K562 (cell line): ENCODE results near the gene CCNQ. TPM values are rescaled to one million over a fixed set of nuclear protein-coding genes. Genes with fewer than 3 reads are reported as not detected.

Source experiments
- BHLHE40 ChIP-seq: IDR thresholded peaks from 2 replicates; pipeline ENCODE4 v1.6.1; 2011; ENCODE audit warnings: low read length, improper control_type of control experiment
- CEBPB ChIP-seq: fragments of 450-650 bp; IDR thresholded peaks from 2 replicates; pipeline ENCODE4 v1.6.1; 2016; ENCODE audit warnings: missing genetic modification characterization, missing compliant biosample characterization
- ERF ChIP-seq: fragments of 450-650 bp; formaldehyde crosslinking; IDR thresholded peaks from 2 replicates; pipeline ENCODE4 v1.4.0; 2020; ENCODE audit warnings: mild to moderate bottlenecking, mixed read lengths
- FUS ChIP-seq: fragments of 200-400 bp; formaldehyde crosslinking; optimal IDR thresholded peaks from 2 replicates; pipeline ENCODE3; 2017; ENCODE audit warnings: low read depth, low read length
- KAT7 ChIP-seq: sonication (generic); formaldehyde crosslinking; IDR thresholded peaks from 2 replicates; pipeline ENCODE4 v1.8.0; 2022; ENCODE audit warnings: missing genetic modification reagents, mild to moderate bottlenecking, borderline replicate concordance
- MXI1 ChIP-seq: IDR thresholded peaks from 2 replicates; pipeline ENCODE4 v1.6.1; 2011; ENCODE audit warnings: low read depth, mild to moderate bottlenecking, improper control_type of control experiment, low read length
- NONO ChIP-seq, 2 experiments: fragments of 200-400 bp in 1 of 2; fragments of 450-650 bp in 1 of 2; formaldehyde crosslinking in 1 of 2; IDR thresholded peaks; 2 replicates each; pipeline ENCODE4 v1.6.1; 2017; ENCODE audit warnings: low read depth in 2 of 2, mild to moderate bottlenecking in 2 of 2, moderate library complexity in 2 of 2, low read length in 1 of 2
- SMAD2 ChIP-seq: fragments of 150-350 bp; IDR thresholded peaks from 2 replicates; pipeline ENCODE4 v1.6.1; 2014; ENCODE audit warnings: low read depth, mild to moderate bottlenecking, low read length
- SRSF3 ChIP-seq: fragments of 200-400 bp; formaldehyde crosslinking; IDR thresholded peaks from 2 replicates; pipeline ENCODE4 v1.6.1; 2016; ENCODE audit warnings: mild to moderate bottlenecking, low read length, moderate library complexity; ENCODE audit not compliant: insufficient read depth
- TAF7 ChIP-seq: fragments of 450-650 bp; IDR thresholded peaks from 2 replicates; pipeline ENCODE4 v1.6.1; 2016; ENCODE audit warnings: missing genetic modification characterization, missing compliant biosample characterization
- TBP ChIP-seq: optimal IDR thresholded peaks from 2 replicates; pipeline ENCODE3; 2011; ENCODE audit warnings: low read depth, low read length, improper control_type of control experiment
- TFAM ChIP-seq: fragments of 250-450 bp; sonication (Bioruptor Pico); conservative IDR thresholded peaks from 2 replicates; pipeline ENCODE4 v1.5.0; 2021; ENCODE audit warnings: mild to moderate bottlenecking, moderate library complexity
- ZSCAN32 ChIP-seq: fragments of 450-650 bp; formaldehyde crosslinking; IDR thresholded peaks from 2 replicates; pipeline ENCODE4 v1.4.0; 2020; ENCODE audit warnings: mild to moderate bottlenecking, moderate library complexity
- polyA plus RNA-seq, 8 experiments: library from polyadenylated mRNA; depleted of rRNA in 4 of 8; stranded (reverse) in 5 of 8; unstranded in 3 of 8; fragments of >200 nt; fragmentation: Nextera tagmentation in 2 of 8; fragmentation: Illumina TruSeq in 1 of 8; extraction: Ambion mirVana in 2 of 8; extraction: Trizol in 1 of 8; gene quantifications; 2 replicates each; pipeline versions ENCODE4 v1.2.1 to v1.2.3, GENCODE V29; 2011 to 2014; ENCODE audit warnings: inconsistent platforms in 1 of 8, missing spikeins in 1 of 8
- total RNA-seq, 7 experiments: library from RNA; depleted of rRNA in 6 of 7; stranded (reverse); fragments of >200 nt in 6 of 7; fragmentation: Illumina TruSeq in 2 of 7; extraction: Trizol in 2 of 7; gene quantifications; 2 replicates each; pipeline versions ENCODE4 v1.2.1 to v1.2.3, GENCODE V29; 2011 to 2021; ENCODE audit warnings: low replicate concordance in 1 of 7
- TF ChIP-seq, protein P1 (sequence below), 2 experiments: IDR thresholded peaks; 2 replicates each; pipeline ENCODE4 v1.6.1; 2011; ENCODE audit warnings: borderline replicate concordance in 1 of 2, control low read depth in 1 of 2, low read depth in 1 of 2, low read length in 1 of 2, mild to moderate bottlenecking in 1 of 2, mixed read lengths in 1 of 2, moderate library complexity in 1 of 2; ENCODE audit not compliant: insufficient read depth in 1 of 2, insufficient read length in 1 of 2, poor library complexity in 1 of 2, severe bottlenecking in 1 of 2; ENCODE audit errors: extremely low read depth in 1 of 2
- TF ChIP-seq, protein P2 (sequence below): fragments of 250-450 bp; sonication (Bioruptor Pico); IDR thresholded peaks from 2 replicates; pipeline ENCODE4 v1.4.0; 2020; ENCODE audit warnings: borderline replicate concordance
- TF ChIP-seq, protein P3 (sequence below): fragments of 450-650 bp; IDR thresholded peaks from 2 replicates; pipeline ENCODE4 v1.6.1; 2017; ENCODE audit warnings: antibody characterized with exemption, mild to moderate bottlenecking
- TF ChIP-seq, protein P4 (sequence below): fragments of 250-450 bp; sonication (Bioruptor Pico); IDR thresholded peaks from 2 replicates; pipeline ENCODE4 v1.8.0; 2021; ENCODE audit warnings: borderline replicate concordance, mild to moderate bottlenecking, moderate library complexity; ENCODE audit not compliant: poor library complexity, severe bottlenecking
- TF ChIP-seq, protein P5 (sequence below): fragments of 450-650 bp; formaldehyde crosslinking; IDR thresholded peaks from 2 replicates; pipeline ENCODE4 v1.4.0; 2020; ENCODE audit warnings: mild to moderate bottlenecking

The CCNQ gene
- total and polyA plus RNA-seq, 9 of the 15 experiments (the other 6 are each of a cell fraction or from before 2014, with no cell fraction given) = 0.92 to 53.8 (median 25.3) TPM

DNA sequence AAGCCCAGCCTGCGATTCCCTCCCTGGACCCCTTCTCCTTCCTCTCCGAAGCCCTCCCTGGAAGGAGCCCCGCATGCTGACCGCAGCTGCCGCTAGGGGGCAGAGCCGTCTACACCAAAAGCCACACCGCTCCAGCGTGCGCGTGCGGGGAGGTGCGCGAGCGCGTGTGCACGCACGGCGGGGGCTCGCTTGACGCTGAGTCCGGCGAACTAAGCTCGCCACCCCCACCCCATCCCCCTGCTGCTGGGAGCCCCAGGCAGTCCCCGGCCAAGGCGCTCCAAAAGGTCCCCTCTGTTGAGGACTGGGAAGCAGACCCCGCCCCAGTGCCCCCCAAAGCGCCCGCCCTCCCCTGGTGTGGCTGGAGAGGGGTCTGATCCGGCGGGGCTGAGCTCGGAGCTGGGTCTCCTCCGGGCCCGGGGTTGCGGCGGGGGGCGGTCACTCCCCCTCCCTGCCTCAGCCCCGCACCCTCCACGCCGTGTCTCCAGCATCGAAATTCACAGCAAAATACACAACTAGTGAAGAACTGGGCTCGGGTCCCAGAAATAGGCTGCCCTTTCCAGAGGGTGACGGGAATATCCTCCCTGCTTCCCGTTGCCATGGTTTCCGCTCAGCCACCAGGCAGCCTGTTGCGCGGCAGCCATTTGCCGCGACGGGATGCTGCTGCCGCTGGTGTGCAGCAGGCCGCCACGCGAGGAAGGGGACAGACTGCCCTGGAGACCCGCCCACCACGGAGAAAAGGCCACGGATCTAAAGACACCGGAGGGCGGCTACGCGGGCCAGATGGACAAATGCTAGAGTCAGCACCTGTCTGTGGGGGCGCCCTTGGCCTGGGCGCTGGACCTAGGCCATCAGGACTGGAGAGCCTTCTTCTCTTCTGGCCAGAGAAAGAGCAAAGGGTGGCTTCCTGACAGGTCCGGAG lies 11.2 kb upstream of the CCNQ start (continued):
- TF ChIP-seq, protein P1, sequence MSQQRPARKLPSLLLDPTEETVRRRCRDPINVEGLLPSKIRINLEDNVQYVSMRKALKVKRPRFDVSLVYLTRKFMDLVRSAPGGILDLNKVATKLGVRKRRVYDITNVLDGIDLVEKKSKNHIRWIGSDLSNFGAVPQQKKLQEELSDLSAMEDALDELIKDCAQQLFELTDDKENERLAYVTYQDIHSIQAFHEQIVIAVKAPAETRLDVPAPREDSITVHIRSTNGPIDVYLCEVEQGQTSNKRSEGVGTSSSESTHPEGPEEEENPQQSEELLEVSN (IDR thresholded peaks at IDR 0.05; ENCODE audit: borderline replicate concordance in 1 of 2, extremely low read depth in 1 of 2, insufficient read depth in 1 of 2, insufficient read length in 1 of 2, low read depth in 1 of 2, low read length in 1 of 2, poor library complexity in 1 of 2, severe bottlenecking in 1 of 2) = peak; percentile 87 to 98
- TF ChIP-seq FUS = no peak
- no peak for TF ChIP-seq CEBPB
- TF ChIP-seq BHLHE40 = peak; percentile 82
- TF ChIP-seq TBP = no peak
- TF ChIP-seq NONO (IDR thresholded peaks at IDR 0.05; ENCODE audit: low read depth in 2 of 2, low read length in 1 of 2) = no peak
- no peak for TF ChIP-seq ZSCAN32 (CRISPR knock-in tag)
- TF ChIP-seq, protein P2, sequence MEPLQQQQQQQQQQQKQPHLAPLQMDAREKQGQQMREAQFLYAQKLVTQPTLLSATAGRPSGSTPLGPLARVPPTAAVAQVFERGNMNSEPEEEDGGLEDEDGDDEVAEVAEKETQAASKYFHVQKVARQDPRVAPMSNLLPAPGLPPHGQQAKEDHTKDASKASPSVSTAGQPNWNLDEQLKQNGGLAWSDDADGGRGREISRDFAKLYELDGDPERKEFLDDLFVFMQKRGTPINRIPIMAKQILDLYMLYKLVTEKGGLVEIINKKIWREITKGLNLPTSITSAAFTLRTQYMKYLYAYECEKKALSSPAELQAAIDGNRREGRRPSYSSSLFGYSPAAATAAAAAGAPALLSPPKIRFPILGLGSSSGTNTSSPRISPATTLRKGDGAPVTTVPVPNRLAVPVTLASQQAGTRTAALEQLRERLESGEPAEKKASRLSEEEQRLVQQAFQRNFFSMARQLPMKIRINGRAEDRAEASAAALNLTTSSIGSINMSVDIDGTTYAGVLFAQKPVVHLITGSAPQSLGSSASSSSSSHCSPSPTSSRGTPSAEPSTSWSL (CRISPR knock-in tag) = no peak
- no peak for TF ChIP-seq SRSF3
- TF ChIP-seq, protein P3, sequence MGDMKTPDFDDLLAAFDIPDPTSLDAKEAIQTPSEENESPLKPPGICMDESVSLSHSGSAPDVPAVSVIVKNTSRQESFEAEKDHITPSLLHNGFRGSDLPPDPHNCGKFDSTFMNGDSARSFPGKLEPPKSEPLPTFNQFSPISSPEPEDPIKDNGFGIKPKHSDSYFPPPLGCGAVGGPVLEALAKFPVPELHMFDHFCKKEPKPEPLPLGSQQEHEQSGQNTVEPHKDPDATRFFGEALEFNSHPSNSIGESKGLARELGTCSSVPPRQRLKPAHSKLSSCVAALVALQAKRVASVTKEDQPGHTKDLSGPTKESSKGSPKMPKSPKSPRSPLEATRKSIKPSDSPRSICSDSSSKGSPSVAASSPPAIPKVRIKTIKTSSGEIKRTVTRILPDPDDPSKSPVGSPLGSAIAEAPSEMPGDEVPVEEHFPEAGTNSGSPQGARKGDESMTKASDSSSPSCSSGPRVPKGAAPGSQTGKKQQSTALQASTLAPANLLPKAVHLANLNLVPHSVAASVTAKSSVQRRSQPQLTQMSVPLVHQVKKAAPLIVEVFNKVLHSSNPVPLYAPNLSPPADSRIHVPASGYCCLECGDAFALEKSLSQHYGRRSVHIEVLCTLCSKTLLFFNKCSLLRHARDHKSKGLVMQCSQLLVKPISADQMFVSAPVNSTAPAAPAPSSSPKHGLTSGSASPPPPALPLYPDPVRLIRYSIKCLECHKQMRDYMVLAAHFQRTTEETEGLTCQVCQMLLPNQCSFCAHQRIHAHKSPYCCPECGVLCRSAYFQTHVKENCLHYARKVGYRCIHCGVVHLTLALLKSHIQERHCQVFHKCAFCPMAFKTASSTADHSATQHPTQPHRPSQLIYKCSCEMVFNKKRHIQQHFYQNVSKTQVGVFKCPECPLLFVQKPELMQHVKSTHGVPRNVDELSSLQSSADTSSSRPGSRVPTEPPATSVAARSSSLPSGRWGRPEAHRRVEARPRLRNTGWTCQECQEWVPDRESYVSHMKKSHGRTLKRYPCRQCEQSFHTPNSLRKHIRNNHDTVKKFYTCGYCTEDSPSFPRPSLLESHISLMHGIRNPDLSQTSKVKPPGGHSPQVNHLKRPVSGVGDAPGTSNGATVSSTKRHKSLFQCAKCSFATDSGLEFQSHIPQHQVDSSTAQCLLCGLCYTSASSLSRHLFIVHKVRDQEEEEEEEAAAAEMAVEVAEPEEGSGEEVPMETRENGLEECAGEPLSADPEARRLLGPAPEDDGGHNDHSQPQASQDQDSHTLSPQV = no peak
- no peak for TF ChIP-seq TFAM (CRISPR knock-in tag)
- TF ChIP-seq MXI1 = no peak
- TF ChIP-seq KAT7 (CRISPR knock-in tag) = no peak
- TF ChIP-seq, protein P4, sequence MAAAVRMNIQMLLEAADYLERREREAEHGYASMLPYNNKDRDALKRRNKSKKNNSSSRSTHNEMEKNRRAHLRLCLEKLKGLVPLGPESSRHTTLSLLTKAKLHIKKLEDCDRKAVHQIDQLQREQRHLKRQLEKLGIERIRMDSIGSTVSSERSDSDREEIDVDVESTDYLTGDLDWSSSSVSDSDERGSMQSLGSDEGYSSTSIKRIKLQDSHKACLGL (CRISPR knock-in tag) = no peak
- no peak for TF ChIP-seq ERF
- TF ChIP-seq, protein P5, sequence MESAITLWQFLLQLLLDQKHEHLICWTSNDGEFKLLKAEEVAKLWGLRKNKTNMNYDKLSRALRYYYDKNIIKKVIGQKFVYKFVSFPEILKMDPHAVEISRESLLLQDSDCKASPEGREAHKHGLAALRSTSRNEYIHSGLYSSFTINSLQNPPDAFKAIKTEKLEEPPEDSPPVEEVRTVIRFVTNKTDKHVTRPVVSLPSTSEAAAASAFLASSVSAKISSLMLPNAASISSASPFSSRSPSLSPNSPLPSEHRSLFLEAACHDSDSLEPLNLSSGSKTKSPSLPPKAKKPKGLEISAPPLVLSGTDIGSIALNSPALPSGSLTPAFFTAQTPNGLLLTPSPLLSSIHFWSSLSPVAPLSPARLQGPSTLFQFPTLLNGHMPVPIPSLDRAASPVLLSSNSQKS (CRISPR knock-in tag) = no peak
- TF ChIP-seq TAF7 (tag) = no peak
- no peak for TF ChIP-seq SMAD2
